GM12878 (cell line): Measurements from ENCODE around the gene USP2. TPM values are rescaled to one million over a fixed set of nuclear protein-coding genes. Genes with fewer than 3 reads are reported as not detected.
A peak's percentile ranks its signal among the peaks of the same experiment; 100 is the strongest.

Experiments used
- BMI1 ChIP-seq: fragments of 450-650 bp; IDR thresholded peaks from 2 replicates; pipeline ENCODE4 v1.6.1; 2016; ENCODE audit warnings: mild to moderate bottlenecking, moderate library complexity, borderline replicate concordance
- CBX5 ChIP-seq: sonication (generic); IDR thresholded peaks from 2 replicates; pipeline ENCODE4 v1.6.1; 2016; ENCODE audit warnings: low read depth, moderate library complexity, mild to moderate bottlenecking, inconsistent platforms
- EGR1 ChIP-seq, 2 experiments: IDR thresholded peaks; 1 replicate in 1 of 2; 2 replicates in 1 of 2; pipeline ENCODE4 v1.6.1; 2011 to 2012; ENCODE audit warnings: low read depth in 2 of 2, low read length in 2 of 2, borderline replicate concordance in 1 of 2, mild to moderate bottlenecking in 1 of 2, moderate library complexity in 1 of 2
- EP300 ChIP-seq, 2 experiments: fragments of 150-350 bp in 1 of 2; IDR thresholded peaks; 2 replicates each; pipeline ENCODE4 v1.6.1; 2011 to 2012; ENCODE audit warnings: low read depth in 2 of 2, low read length in 2 of 2, borderline replicate concordance in 1 of 2, improper control_type of control experiment in 1 of 2, inconsistent platforms in 1 of 2; ENCODE audit not compliant: control insufficient read depth in 1 of 2
- HCFC1 ChIP-seq: fragments of 150-350 bp; IDR thresholded peaks from 2 replicates; pipeline ENCODE4 v1.6.1; 2014; ENCODE audit warnings: low read length
- NR2C1 ChIP-seq: fragments of 450-650 bp; IDR thresholded peaks from 2 replicates; pipeline ENCODE4 v1.6.1; 2017; ENCODE audit warnings: antibody characterized with exemption, mild to moderate bottlenecking, moderate library complexity
- RAD21 ChIP-seq: IDR thresholded peaks from 2 replicates; pipeline ENCODE4 v1.6.1; 2011; ENCODE audit warnings: mild to moderate bottlenecking, low read depth, low read length, moderate library complexity; ENCODE audit not compliant: insufficient read depth
- SREBF2 ChIP-seq: IDR thresholded peaks from 2 replicates; pipeline ENCODE4 v1.6.1; 2012; ENCODE audit warnings: mild to moderate bottlenecking, low read length
- SRF ChIP-seq, 2 experiments: IDR thresholded peaks; 2 replicates each; pipeline ENCODE4 v1.6.1; 2011; ENCODE audit warnings: low read depth in 2 of 2, low read length in 2 of 2, mild to moderate bottlenecking in 1 of 2, moderate library complexity in 1 of 2
- STAT1 ChIP-seq: fragments of 450-650 bp; conservative IDR thresholded peaks from 2 replicates; pipeline ENCODE4 v1.6.1; 2014; ENCODE audit warnings: antibody characterized with exemption, mild to moderate bottlenecking
- TARDBP ChIP-seq: IDR thresholded peaks from 2 replicates; pipeline ENCODE4 v1.6.1; 2016; ENCODE audit warnings: borderline replicate concordance
- polyA plus RNA-seq, 11 experiments: library from polyadenylated mRNA; depleted of rRNA in 4 of 11; unstranded in 6 of 11; stranded (reverse) in 5 of 11; fragments of >200 nt; fragmentation: Nextera tagmentation in 4 of 11; fragmentation: Illumina TruSeq in 1 of 11; extraction: Ambion mirVana in 4 of 11; extraction: Trizol in 1 of 11; gene quantifications; 1 replicate in 1 of 11; 2 replicates in 10 of 11; pipeline versions ENCODE4 v1.2.1 to v1.2.3, GENCODE V29; 2011 to 2016; ENCODE audit warnings: inconsistent platforms in 2 of 11, missing spikeins in 2 of 11, low read depth in 1 of 11
- total RNA-seq, 4 experiments: library from RNA; depleted of rRNA in 3 of 4; stranded (reverse); fragments of >200 nt in 3 of 4; fragmentation: Illumina TruSeq in 1 of 4; extraction: Trizol in 1 of 4; gene quantifications; 2 replicates each; pipeline versions ENCODE4 v1.2.1 to v1.2.3, GENCODE V29; 2013 to 2021
- TF ChIP-seq, protein P1 (sequence below): fragments of 450-650 bp; formaldehyde crosslinking; IDR thresholded peaks from 2 replicates; pipeline ENCODE4 v1.4.0; 2022; ENCODE audit warnings: mild to moderate bottlenecking, moderate library complexity
- TF ChIP-seq, protein P2 (sequence below): fragments of 450-650 bp; IDR thresholded peaks from 2 replicates; pipeline ENCODE4 v1.6.1; 2017; ENCODE audit warnings: mild to moderate bottlenecking
- TF ChIP-seq, protein P3 (sequence below): fragments of 450-650 bp; IDR thresholded peaks from 2 replicates; pipeline ENCODE4 v1.6.1; 2016; ENCODE audit warnings: mild to moderate bottlenecking, moderate library complexity, borderline replicate concordance
- TF ChIP-seq, protein P4 (sequence below): fragments of 450-650 bp; IDR thresholded peaks from 2 replicates; pipeline ENCODE4 v1.6.1; 2014; ENCODE audit warnings: mild to moderate bottlenecking
- TF ChIP-seq, protein P5 (sequence below): fragments of 450-650 bp; IDR thresholded peaks from 2 replicates; pipeline ENCODE4 v1.6.1; 2018; ENCODE audit warnings: mild to moderate bottlenecking, low read depth, moderate library complexity; ENCODE audit not compliant: partially characterized antibody

The USP2 gene
- total and polyA plus RNA-seq, 10 of the 15 experiments (the other 5 are each of a cell fraction or from before 2014, with no cell fraction given), result 0.03 to 0.13 (median 0.06) TPM; not detected in 4

DNA sequence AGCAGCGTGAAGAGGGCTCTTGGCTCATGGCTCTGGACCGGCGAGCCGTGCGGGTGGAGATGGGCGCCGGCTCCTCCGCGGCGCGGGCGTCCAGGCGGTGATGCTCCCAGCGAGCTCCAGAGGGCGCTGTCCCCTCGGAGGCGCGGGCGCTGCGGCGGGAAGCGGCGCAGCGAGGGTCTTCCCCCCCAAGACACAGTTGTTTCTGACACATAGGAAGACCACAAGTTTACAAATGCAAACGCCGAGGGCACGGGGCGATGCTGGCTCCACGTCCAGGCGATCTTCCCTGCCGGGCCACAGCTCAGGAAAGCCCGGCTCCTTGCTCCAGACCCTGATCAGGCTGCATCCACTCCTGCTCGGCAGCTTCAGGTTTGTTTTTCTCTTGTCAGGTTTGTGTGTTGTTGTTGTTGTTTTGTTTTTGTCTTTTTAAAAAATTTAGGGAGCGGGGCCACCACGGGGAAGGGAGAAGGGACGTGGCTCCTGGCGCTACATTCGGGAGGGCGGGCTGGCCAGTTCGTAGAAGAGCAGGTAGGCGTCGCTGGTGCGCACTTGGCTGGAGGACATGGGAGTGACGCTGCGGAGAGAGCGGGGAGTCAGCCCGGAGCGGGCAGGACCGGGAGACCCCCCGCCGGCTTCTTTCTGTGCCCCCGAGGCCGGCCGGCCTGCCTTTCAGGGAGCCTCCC lies 25.0 kb downstream of the USP2 start (continued):
- TF ChIP-seq, protein P1, sequence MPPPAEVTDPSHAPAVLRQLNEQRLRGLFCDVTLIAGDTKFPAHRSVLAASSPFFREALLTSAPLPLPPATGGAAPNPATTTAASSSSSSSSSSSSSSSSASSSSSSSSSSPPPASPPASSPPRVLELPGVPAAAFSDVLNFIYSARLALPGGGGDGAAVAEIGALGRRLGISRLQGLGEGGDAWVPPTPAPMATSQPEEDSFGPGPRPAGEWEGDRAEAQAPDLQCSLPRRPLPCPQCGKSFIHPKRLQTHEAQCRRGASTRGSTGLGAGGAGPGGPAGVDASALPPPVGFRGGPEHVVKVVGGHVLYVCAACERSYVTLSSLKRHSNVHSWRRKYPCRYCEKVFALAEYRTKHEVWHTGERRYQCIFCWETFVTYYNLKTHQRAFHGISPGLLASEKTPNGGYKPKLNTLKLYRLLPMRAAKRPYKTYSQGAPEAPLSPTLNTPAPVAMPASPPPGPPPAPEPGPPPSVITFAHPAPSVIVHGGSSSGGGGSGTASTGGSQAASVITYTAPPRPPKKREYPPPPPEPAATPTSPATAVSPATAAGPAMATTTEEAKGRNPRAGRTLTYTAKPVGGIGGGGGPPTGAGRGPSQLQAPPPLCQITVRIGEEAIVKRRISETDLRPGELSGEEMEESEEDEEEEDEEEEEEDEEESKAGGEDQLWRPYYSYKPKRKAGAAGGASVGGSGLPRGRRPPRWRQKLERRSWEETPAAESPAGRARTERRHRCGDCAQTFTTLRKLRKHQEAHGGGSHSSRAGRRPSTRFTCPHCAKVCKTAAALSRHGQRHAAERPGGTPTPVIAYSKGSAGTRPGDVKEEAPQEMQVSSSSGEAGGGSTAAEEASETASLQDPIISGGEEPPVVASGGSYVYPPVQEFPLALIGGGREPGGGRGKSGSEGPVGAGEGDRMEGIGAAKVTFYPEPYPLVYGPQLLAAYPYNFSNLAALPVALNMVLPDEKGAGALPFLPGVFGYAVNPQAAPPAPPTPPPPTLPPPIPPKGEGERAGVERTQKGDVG (CRISPR knock-in tag), result no peak
- TF ChIP-seq EP300 (IDR thresholded peaks at IDR 0.05; ENCODE audit: borderline replicate concordance in 1 of 2, control insufficient read depth in 1 of 2, low read depth in 2 of 2, low read length in 2 of 2) (no peak), BMI1 (no peak), HCFC1 (no peak), NR2C1 (no peak), SREBF2 (no peak), RAD21 (peak; percentile 72), STAT1 (no peak), CBX5 (no peak), TARDBP (no peak), EGR1 (IDR thresholded peaks at IDR 0.05; ENCODE audit: borderline replicate concordance in 1 of 2, low read depth in 2 of 2, low read length in 2 of 2) (no peak), SRF (IDR thresholded peaks at IDR 0.05; ENCODE audit: low read depth in 2 of 2, low read length in 2 of 2) (no peak)
- TF ChIP-seq, protein P2, sequence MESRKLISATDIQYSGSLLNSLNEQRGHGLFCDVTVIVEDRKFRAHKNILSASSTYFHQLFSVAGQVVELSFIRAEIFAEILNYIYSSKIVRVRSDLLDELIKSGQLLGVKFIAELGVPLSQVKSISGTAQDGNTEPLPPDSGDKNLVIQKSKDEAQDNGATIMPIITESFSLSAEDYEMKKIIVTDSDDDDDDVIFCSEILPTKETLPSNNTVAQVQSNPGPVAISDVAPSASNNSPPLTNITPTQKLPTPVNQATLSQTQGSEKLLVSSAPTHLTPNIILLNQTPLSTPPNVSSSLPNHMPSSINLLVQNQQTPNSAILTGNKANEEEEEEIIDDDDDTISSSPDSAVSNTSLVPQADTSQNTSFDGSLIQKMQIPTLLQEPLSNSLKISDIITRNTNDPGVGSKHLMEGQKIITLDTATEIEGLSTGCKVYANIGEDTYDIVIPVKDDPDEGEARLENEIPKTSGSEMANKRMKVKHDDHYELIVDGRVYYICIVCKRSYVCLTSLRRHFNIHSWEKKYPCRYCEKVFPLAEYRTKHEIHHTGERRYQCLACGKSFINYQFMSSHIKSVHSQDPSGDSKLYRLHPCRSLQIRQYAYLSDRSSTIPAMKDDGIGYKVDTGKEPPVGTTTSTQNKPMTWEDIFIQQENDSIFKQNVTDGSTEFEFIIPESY, result no peak
- TF ChIP-seq, protein P3, sequence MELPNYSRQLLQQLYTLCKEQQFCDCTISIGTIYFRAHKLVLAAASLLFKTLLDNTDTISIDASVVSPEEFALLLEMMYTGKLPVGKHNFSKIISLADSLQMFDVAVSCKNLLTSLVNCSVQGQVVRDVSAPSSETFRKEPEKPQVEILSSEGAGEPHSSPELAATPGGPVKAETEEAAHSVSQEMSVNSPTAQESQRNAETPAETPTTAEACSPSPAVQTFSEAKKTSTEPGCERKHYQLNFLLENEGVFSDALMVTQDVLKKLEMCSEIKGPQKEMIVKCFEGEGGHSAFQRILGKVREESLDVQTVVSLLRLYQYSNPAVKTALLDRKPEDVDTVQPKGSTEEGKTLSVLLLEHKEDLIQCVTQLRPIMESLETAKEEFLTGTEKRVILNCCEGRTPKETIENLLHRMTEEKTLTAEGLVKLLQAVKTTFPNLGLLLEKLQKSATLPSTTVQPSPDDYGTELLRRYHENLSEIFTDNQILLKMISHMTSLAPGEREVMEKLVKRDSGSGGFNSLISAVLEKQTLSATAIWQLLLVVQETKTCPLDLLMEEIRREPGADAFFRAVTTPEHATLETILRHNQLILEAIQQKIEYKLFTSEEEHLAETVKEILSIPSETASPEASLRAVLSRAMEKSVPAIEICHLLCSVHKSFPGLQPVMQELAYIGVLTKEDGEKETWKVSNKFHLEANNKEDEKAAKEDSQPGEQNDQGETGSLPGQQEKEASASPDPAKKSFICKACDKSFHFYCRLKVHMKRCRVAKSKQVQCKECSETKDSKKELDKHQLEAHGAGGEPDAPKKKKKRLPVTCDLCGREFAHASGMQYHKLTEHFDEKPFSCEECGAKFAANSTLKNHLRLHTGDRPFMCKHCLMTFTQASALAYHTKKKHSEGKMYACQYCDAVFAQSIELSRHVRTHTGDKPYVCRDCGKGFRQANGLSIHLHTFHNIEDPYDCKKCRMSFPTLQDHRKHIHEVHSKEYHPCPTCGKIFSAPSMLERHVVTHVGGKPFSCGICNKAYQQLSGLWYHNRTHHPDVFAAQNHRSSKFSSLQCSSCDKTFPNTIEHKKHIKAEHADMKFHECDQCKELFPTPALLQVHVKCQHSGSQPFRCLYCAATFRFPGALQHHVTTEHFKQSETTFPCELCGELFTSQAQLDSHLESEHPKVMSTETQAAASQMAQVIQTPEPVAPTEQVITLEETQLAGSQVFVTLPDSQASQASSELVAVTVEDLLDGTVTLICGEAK, result no peak
- TF ChIP-seq, protein P4, sequence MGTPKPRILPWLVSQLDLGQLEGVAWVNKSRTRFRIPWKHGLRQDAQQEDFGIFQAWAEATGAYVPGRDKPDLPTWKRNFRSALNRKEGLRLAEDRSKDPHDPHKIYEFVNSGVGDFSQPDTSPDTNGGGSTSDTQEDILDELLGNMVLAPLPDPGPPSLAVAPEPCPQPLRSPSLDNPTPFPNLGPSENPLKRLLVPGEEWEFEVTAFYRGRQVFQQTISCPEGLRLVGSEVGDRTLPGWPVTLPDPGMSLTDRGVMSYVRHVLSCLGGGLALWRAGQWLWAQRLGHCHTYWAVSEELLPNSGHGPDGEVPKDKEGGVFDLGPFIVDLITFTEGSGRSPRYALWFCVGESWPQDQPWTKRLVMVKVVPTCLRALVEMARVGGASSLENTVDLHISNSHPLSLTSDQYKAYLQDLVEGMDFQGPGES, result no peak
- TF ChIP-seq, protein P5, sequence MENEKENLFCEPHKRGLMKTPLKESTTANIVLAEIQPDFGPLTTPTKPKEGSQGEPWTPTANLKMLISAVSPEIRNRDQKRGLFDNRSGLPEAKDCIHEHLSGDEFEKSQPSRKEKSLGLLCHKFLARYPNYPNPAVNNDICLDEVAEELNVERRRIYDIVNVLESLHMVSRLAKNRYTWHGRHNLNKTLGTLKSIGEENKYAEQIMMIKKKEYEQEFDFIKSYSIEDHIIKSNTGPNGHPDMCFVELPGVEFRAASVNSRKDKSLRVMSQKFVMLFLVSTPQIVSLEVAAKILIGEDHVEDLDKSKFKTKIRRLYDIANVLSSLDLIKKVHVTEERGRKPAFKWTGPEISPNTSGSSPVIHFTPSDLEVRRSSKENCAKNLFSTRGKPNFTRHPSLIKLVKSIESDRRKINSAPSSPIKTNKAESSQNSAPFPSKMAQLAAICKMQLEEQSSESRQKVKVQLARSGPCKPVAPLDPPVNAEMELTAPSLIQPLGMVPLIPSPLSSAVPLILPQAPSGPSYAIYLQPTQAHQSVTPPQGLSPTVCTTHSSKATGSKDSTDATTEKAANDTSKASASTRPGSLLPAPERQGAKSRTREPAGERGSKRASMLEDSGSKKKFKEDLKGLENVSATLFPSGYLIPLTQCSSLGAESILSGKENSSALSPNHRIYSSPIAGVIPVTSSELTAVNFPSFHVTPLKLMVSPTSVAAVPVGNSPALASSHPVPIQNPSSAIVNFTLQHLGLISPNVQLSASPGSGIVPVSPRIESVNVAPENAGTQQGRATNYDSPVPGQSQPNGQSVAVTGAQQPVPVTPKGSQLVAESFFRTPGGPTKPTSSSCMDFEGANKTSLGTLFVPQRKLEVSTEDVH, result no peak
